Endodermal cell (in vitro differentiated cells): ENCODE measurements around the gene PTPRR. TPM values are rescaled to one million over a fixed set of nuclear protein-coding genes. Genes with fewer than 3 reads are reported as not detected.

Experiments
- DNase-seq: peaks from one replicate; pipeline ENCODE4 v3.0.0-alpha.2; 2017
- H3K27ac ChIP-seq: 2 replicates; pipeline ENCODE4 v1.5.1; 2013; ENCODE audit warnings: mild to moderate bottlenecking, low read depth, low read length, moderate library complexity
- H3K27me3 ChIP-seq: 2 replicates; pipeline ENCODE4 v1.6.1; 2013; ENCODE audit warnings: mild to moderate bottlenecking, low read length, moderate library complexity; ENCODE audit not compliant: insufficient read depth, control insufficient read depth, poor library complexity, severe bottlenecking
- H3K36me3 ChIP-seq: 2 replicates; pipeline ENCODE4 v1.7.0; 2013; ENCODE audit warnings: mild to moderate bottlenecking, low read length, moderate library complexity; ENCODE audit not compliant: control insufficient read depth, insufficient read depth
- H3K4me1 ChIP-seq: one replicate; pipeline ENCODE4 v1.7.0; 2013; ENCODE audit warnings: low read length; ENCODE audit not compliant: control insufficient read depth, insufficient read depth
- H3K4me3 ChIP-seq: 2 replicates; pipeline ENCODE4 v1.5.1; 2013; ENCODE audit warnings: mild to moderate bottlenecking, low read length, moderate library complexity
- H3K9ac ChIP-seq: 2 replicates; pipeline ENCODE4 v1.6.1; 2013; ENCODE audit warnings: mild to moderate bottlenecking, low read length, moderate library complexity; ENCODE audit not compliant: poor library complexity, severe bottlenecking; ENCODE audit errors: extremely low read depth
- H3K9me3 ChIP-seq: 2 replicates; pipeline ENCODE4 v1.6.1; 2013; ENCODE audit warnings: mild to moderate bottlenecking, low read length, moderate library complexity; ENCODE audit not compliant: control insufficient read depth
- H3K27ac Mint-ChIP-seq: 2 replicates; pipeline ENCODE4 v1.8.0; 2020; ENCODE audit warnings: mixed read lengths
- H3K27me3 Mint-ChIP-seq: 2 replicates; pipeline ENCODE4 v1.8.0; 2021; ENCODE audit warnings: mild to moderate bottlenecking, mixed read lengths; ENCODE audit not compliant: insufficient read depth
- H3K36me3 Mint-ChIP-seq: 2 replicates; pipeline ENCODE4 v1.8.0; 2020; ENCODE audit warnings: low read depth, mixed read lengths
- H3K4me1 Mint-ChIP-seq: 2 replicates; pipeline ENCODE4 v1.8.0; 2020; ENCODE audit warnings: mixed read lengths
- H3K4me3 Mint-ChIP-seq: 2 replicates; pipeline ENCODE4 v1.8.0; 2020; ENCODE audit warnings: mild to moderate bottlenecking, moderate library complexity, mixed read lengths
- H3K9me3 Mint-ChIP-seq: 2 replicates; pipeline ENCODE4 v1.8.0; 2020; ENCODE audit warnings: mild to moderate bottlenecking, mixed read lengths
- WGBS, 2 experiments: methylation state at CpG; one replicate each; pipeline versions ENCODE4 v1.1.5 to v1.1.7; 2013; ENCODE audit warnings: missing lambda C conversion rate in 2 of 2, mixed read lengths in 1 of 2; ENCODE audit not compliant: insufficient coverage in 1 of 2, insufficient read length in 1 of 2; 5-methylcytosine and 5-hydroxymethylcytosine counted together
- total RNA-seq, 2 donors: library from RNA; stranded (reverse); fragmentation: NEBNext Ultra II Directional in 1 of 2; extraction: Animal tissue kit (Norgen Biotek cat#: 25700) in 1 of 2; gene quantifications; 2 replicates in 1 of 2; 3 replicates in 1 of 2; pipeline ENCODE4 v1.2.1, GENCODE V29; 2021
- TF ChIP-seq, protein P1 (sequence below): fragments of 200-600 bp; sonication (generic); conservative IDR thresholded peaks from 2 replicates; pipeline ENCODE4 v1.5.0; 2021; ENCODE audit warnings: antibody characterized with exemption, mild to moderate bottlenecking

Gene PTPRR
- total RNA-seq, 2 donors from 2014 or later = 0.27 to 0.40 TPM

DNA sequence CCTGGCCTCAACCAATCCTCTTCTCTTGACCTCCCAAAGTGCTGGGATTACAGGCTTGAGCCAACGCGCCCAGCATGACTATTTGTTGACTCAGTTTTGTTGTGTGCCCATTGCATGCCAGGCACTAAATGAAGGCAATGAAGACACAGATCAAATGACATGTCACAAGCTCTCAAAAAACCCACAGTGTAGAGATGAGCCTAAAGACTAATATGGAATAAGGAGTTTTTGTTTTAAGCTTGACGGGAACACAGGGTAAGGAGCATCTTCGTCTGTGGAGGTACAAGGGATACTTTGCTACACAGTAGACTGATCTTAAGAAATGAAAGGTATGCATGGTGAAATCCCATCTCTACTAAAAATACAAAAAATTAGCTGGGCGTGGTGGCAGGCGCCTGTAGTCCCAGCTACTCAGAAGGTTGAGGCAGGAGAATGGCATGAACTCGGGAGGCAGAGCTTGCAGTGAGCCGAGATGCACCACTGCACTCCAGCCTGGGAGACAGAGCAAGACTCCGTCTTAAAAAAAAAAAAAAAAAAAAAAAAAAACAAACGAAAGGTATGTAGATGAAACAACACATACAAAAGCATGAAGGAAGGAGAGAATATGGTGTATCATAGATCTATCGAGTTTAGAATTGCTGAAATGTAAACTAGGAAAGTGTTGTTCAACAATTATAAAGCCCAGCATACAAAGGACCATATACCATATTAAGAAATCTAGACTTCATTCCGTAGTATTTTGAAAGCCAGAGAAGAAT, 161.2 kb downstream of the PTPRR start:
- no peaks in the 10 kb centered on the region for H3K27me3 ChIP-seq
- no peak for DNase-seq
- H3K36me3 ChIP-seq = no peaks in the 10 kb centered on the region
- H3K9ac ChIP-seq = no peak overlapping the region
- H3K4me3 ChIP-seq = no peak overlapping the region
- Mint-ChIP-seq H3K4me3 (no peak overlapping the region), H3K9me3 (peaks cover 7% of the 10 kb centered on the region), H3K4me1 (peaks cover 8% of the 10 kb centered on the region), H3K27me3 (no peaks in the 10 kb centered on the region), H3K27ac (no peak overlapping the region), H3K36me3 (no peaks in the 10 kb centered on the region)
- H3K4me1 ChIP-seq = no peaks in the 10 kb centered on the region
- TF ChIP-seq, protein P1, sequence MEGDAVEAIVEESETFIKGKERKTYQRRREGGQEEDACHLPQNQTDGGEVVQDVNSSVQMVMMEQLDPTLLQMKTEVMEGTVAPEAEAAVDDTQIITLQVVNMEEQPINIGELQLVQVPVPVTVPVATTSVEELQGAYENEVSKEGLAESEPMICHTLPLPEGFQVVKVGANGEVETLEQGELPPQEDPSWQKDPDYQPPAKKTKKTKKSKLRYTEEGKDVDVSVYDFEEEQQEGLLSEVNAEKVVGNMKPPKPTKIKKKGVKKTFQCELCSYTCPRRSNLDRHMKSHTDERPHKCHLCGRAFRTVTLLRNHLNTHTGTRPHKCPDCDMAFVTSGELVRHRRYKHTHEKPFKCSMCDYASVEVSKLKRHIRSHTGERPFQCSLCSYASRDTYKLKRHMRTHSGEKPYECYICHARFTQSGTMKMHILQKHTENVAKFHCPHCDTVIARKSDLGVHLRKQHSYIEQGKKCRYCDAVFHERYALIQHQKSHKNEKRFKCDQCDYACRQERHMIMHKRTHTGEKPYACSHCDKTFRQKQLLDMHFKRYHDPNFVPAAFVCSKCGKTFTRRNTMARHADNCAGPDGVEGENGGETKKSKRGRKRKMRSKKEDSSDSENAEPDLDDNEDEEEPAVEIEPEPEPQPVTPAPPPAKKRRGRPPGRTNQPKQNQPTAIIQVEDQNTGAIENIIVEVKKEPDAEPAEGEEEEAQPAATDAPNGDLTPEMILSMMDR = no peak
- 93 to 95% methylated on average over 4 to 10 of the region's 12 CpGs for WGBS, 2 experiments
- peaks cover 3% of the 10 kb centered on the region for H3K9me3 ChIP-seq
- no peak overlapping the region for H3K27ac ChIP-seq

- no peak overlapping the region for H3K27ac ChIP-seq
- no peak overlapping the region for H3K9ac ChIP-seq
- TF ChIP-seq, protein P1 = no peak
- no peaks in the 10 kb centered on the region for H3K4me1 ChIP-seq
- 62 to 80% methylated on average over 3 to 4 of the region's 5 CpGs for WGBS, 2 experiments
- H3K36me3 ChIP-seq = no peaks in the 10 kb centered on the region
- no peaks in the 10 kb centered on the region for H3K27me3 ChIP-seq
- H3K4me3 Mint-ChIP-seq = no peak overlapping the region
- peak overlapping the region; percentile 8 for H3K27ac Mint-ChIP-seq
- H3K9me3 Mint-ChIP-seq = no peaks in the 10 kb centered on the region
- no peaks in the 10 kb centered on the region for H3K27me3 Mint-ChIP-seq
- no peaks in the 10 kb centered on the region for H3K9me3 ChIP-seq
- no peaks in the 10 kb centered on the region for H3K36me3 Mint-ChIP-seq
- H3K4me1 Mint-ChIP-seq = peaks cover 8% of the 10 kb centered on the region
- no peak overlapping the region for H3K4me3 ChIP-seq
- DNase-seq = no peak
These were observed 162.1 kb downstream of the PTPRR start for GRCh38 chr12:70758494-70758845.

- no peak overlapping the region for H3K4me3 Mint-ChIP-seq
- H3K9ac ChIP-seq = no peak overlapping the region
- H3K27me3 ChIP-seq = no peaks in the 10 kb centered on the region
- no peaks in the 10 kb centered on the region for H3K27me3 Mint-ChIP-seq
- 61 to 80% methylated on average over 1 of the region's 1 CpG for WGBS, 2 experiments
- no peak for DNase-seq
- H3K36me3 Mint-ChIP-seq = no peaks in the 10 kb centered on the region
- TF ChIP-seq, protein P1 = no peak
- no peak overlapping the region for H3K27ac ChIP-seq
- no peaks in the 10 kb centered on the region for H3K9me3 Mint-ChIP-seq
- H3K4me3 ChIP-seq = no peak overlapping the region
- H3K4me1 ChIP-seq = no peaks in the 10 kb centered on the region
- H3K36me3 ChIP-seq = no peaks in the 10 kb centered on the region
- H3K27ac Mint-ChIP-seq = peak overlapping the region; percentile 8
- peaks cover 8% of the 10 kb centered on the region for H3K4me1 Mint-ChIP-seq
- no peaks in the 10 kb centered on the region for H3K9me3 ChIP-seq
These were observed 162.6 kb downstream of the PTPRR start for GRCh38 chr12:70757830-70758493.
